OCI-LY1 (cell line): Measurements from ENCODE around the gene ATP2C1.

Experiments used
- CTCF ChIP-seq: fragments of 200-600 bp; sonication (generic), shearing (Covaris generic); IDR thresholded peaks from 2 replicates; pipeline ENCODE4 v1.5.1; 2017; ENCODE audit warnings: mild to moderate bottlenecking, antibody characterized with exemption, low read length, moderate library complexity, mixed read lengths
- EZH2 ChIP-seq: fragments of 200-600 bp; sonication (generic), shearing (Covaris generic); IDR thresholded peaks from 2 replicates; pipeline ENCODE4 v1.8.0; 2017; ENCODE audit warnings: borderline replicate concordance, mixed run types, mild to moderate bottlenecking, antibody characterized with exemption, low read length, moderate library complexity, mixed read lengths

GRCh38 chr3:130935761-130936492 is 42.0 kb downstream of the ATP2C1 start:
- TF ChIP-seq CTCF (no peak), EZH2 (no peak)
